Osteocyte (in vitro differentiated cells): ENCODE data around the gene MKI67. TPM values are rescaled to one million over a fixed set of nuclear protein-coding genes. Genes with fewer than 3 reads are reported as not detected.
A peak's percentile ranks its signal among the peaks of the same experiment; 100 is the strongest.
"Not testable (repeated sequence)": the region's sequence is repeated elsewhere in the genome, so short reads cannot be mapped to it uniquely, and the experiment has no call there.

Experiments used
- DNase-seq: peaks from one replicate; pipeline ENCODE4 v3.0.0; 2021; ENCODE audit warnings: mixed read lengths; ENCODE audit not compliant: unreplicated experiment; ENCODE audit errors: extremely low spot score
- H3K27ac Mint-ChIP-seq: one replicate; pipeline ENCODE4 v1.8.0; 2021; ENCODE audit warnings: mild to moderate bottlenecking, mixed read lengths; ENCODE audit not compliant: unreplicated experiment
- H3K27me3 Mint-ChIP-seq: one replicate; pipeline ENCODE4 v1.8.0; 2021; ENCODE audit warnings: mixed read lengths; ENCODE audit not compliant: unreplicated experiment
- H3K36me3 Mint-ChIP-seq: one replicate; pipeline ENCODE4 v1.8.0; 2021; ENCODE audit warnings: mixed read lengths; ENCODE audit not compliant: unreplicated experiment
- H3K4me1 Mint-ChIP-seq: one replicate; pipeline ENCODE4 v1.8.0; 2021; ENCODE audit warnings: mixed read lengths; ENCODE audit not compliant: unreplicated experiment
- H3K4me3 Mint-ChIP-seq: one replicate; pipeline ENCODE4 v1.8.0; 2021; ENCODE audit warnings: mild to moderate bottlenecking, moderate library complexity, mixed read lengths; ENCODE audit not compliant: unreplicated experiment
- H3K9me3 Mint-ChIP-seq: one replicate; pipeline ENCODE4 v1.8.0; 2021; ENCODE audit warnings: mixed read lengths; ENCODE audit not compliant: unreplicated experiment
- total RNA-seq: library from RNA; stranded (reverse); gene quantifications from 2 replicates; pipeline ENCODE4 v1.2.1, GENCODE V29; 2021
- TF ChIP-seq, protein P1 (sequence below): fragments of 200-600 bp; sonication (generic); IDR thresholded peaks from 2 replicates; pipeline ENCODE4 v1.5.0; 2021; ENCODE audit warnings: antibody characterized with exemption, mild to moderate bottlenecking, moderate library complexity

The MKI67 gene
- total RNA-seq, 1 donor from 2014 or later = 19.3 TPM

GRCh38 chr10:128096486-128097199 lies 29.6 kb downstream of the MKI67 start:
- TF ChIP-seq, protein P1, sequence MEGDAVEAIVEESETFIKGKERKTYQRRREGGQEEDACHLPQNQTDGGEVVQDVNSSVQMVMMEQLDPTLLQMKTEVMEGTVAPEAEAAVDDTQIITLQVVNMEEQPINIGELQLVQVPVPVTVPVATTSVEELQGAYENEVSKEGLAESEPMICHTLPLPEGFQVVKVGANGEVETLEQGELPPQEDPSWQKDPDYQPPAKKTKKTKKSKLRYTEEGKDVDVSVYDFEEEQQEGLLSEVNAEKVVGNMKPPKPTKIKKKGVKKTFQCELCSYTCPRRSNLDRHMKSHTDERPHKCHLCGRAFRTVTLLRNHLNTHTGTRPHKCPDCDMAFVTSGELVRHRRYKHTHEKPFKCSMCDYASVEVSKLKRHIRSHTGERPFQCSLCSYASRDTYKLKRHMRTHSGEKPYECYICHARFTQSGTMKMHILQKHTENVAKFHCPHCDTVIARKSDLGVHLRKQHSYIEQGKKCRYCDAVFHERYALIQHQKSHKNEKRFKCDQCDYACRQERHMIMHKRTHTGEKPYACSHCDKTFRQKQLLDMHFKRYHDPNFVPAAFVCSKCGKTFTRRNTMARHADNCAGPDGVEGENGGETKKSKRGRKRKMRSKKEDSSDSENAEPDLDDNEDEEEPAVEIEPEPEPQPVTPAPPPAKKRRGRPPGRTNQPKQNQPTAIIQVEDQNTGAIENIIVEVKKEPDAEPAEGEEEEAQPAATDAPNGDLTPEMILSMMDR = no peak
- Mint-ChIP-seq H3K9me3 (no peaks in the 10 kb centered on the region), H3K36me3 (no peaks in the 10 kb centered on the region), H3K4me3 (no peak overlapping the region), H3K27me3 (no peaks in the 10 kb centered on the region), H3K27ac (no peak overlapping the region), H3K4me1 (no peaks in the 10 kb centered on the region)
- DNase-seq = peak; percentile 60

GRCh38 chr10:128095753-128096469 lies 30.3 kb downstream of the MKI67 start:
- no peak overlapping the region for H3K27ac Mint-ChIP-seq
- no peaks in the 10 kb centered on the region for H3K9me3 Mint-ChIP-seq
- TF ChIP-seq, protein P1 = no peak
- peak; percentile 42 for DNase-seq
- no peaks in the 10 kb centered on the region for H3K27me3 Mint-ChIP-seq
- no peaks in the 10 kb centered on the region for H3K36me3 Mint-ChIP-seq
- H3K4me3 Mint-ChIP-seq = no peak overlapping the region
- H3K4me1 Mint-ChIP-seq = no peaks in the 10 kb centered on the region

DNA sequence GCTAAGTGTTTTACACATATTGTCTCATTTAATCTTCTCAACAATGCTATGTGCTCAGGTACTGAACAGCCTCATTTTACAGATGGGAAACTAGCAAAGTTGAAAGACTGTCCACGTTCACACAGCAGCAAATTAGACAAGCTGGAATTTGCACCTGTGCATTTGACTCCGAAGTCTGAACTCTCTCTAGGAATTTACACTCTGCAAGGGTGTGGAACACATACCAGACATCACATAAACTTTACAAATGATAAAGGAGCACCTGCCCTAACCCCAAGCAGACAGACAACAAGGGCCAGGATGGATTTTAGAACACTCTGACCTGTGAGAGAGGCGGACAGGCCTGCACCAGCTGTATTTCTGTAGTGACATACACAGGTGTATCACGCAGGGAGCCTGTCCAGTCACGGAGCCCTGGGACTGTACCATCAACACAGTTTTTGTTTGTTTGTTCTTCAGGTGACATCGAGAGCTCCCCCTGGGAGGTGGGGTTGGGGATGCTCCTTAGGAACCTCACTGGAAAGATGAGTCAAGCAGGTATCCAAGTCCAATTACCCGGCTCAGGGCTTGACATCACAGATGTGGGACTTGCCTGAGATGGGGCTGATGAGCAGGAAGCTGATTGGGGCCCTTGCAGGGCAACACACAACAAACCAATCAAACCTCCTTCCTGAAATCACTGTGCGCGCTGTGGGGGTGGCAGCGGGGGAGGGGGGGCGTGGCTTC lies 31.0 kb downstream of the MKI67 start:
- Mint-ChIP-seq H3K36me3 (no peaks in the 10 kb centered on the region), H3K9me3 (no peaks in the 10 kb centered on the region), H3K4me1 (no peaks in the 10 kb centered on the region), H3K27ac (no peak overlapping the region), H3K4me3 (no peak overlapping the region), H3K27me3 (no peaks in the 10 kb centered on the region)
- DNase-seq = peak; percentile 69
- TF ChIP-seq, protein P1 = no peak

DNA sequence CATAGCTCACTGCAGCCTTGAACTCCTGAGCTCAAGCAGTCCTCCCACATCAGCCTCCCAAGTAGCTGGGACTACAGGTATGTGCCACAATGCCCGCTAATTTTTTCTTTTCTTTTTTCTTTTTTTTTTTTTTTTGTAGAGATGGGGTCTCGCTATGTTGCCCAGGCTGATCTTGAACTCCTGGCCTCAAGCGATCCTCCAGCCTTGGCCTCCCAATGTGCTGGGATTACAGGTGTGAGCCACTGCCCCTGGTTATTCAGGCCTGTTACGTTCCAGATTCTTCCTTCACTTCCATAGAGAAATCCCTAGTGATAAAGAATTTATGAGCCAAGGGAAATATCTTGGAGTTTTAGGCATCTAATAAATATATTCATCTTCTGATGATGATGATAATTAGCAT lies 31.6 kb downstream of the MKI67 start:
- H3K4me3 Mint-ChIP-seq, H3K9me3 Mint-ChIP-seq, DNase-seq, H3K27me3 Mint-ChIP-seq, H3K36me3 Mint-ChIP-seq, H3K4me1 Mint-ChIP-seq, H3K27ac Mint-ChIP-seq: not testable (repeated sequence)

GRCh38 chr10:128092454-128092853 lies 33.8 kb downstream of the MKI67 start:
- H3K4me1 Mint-ChIP-seq = no peaks in the 10 kb centered on the region
- H3K4me3 Mint-ChIP-seq = no peak overlapping the region
- no peaks in the 10 kb centered on the region for H3K36me3 Mint-ChIP-seq
- TF ChIP-seq, protein P1 = no peak
- DNase-seq = no peak
- H3K9me3 Mint-ChIP-seq = no peaks in the 10 kb centered on the region
- H3K27ac Mint-ChIP-seq = no peak overlapping the region
- H3K27me3 Mint-ChIP-seq = no peaks in the 10 kb centered on the region
